CD4-positive, CD25-positive, alpha-beta regulatory T cell (primary cell): ENCODE data around the gene OIT3. TPM values are rescaled to one million over a fixed set of nuclear protein-coding genes. Genes with fewer than 3 reads are reported as not detected.

Experiments
- ATAC-seq, 2 donors: fragments of 150-1000 bp; cut with Tn5 transposase; one replicate each; pipeline ENCODE4 v1.10.0; 2021; ENCODE audit warnings: low read depth in 2 of 2, moderate number of reproducible peaks in 2 of 2, moderate library complexity in 1 of 2
- DNase-seq, 3 donors: peaks; one replicate each; pipeline versions ENCODE4 v3.0.0 to v3.0.0-alpha.2; 2012 to 2022; ENCODE audit warnings: mixed read lengths in 1 of 3
- H3K27ac ChIP-seq: one replicate; pipeline ENCODE4 v1.7.0; 2013; ENCODE audit warnings: mild to moderate bottlenecking, low read length; ENCODE audit not compliant: insufficient read depth, poor library complexity, severe bottlenecking
- H3K27me3 ChIP-seq: one replicate; pipeline ENCODE4 v1.7.0; 2013; ENCODE audit warnings: low read length; ENCODE audit not compliant: control insufficient read depth, insufficient read depth
- H3K36me3 ChIP-seq: one replicate; pipeline ENCODE4 v1.7.0; 2013; ENCODE audit warnings: mild to moderate bottlenecking, low read length, moderate library complexity; ENCODE audit not compliant: control insufficient read depth, insufficient read depth
- H3K4me1 ChIP-seq: 2 replicates; pipeline ENCODE4 v1.7.0; 2013; ENCODE audit warnings: mild to moderate bottlenecking, low read length; ENCODE audit not compliant: insufficient read depth, control insufficient read depth, poor library complexity, severe bottlenecking
- H3K4me3 ChIP-seq: one replicate; pipeline ENCODE4 v1.7.0; 2013; ENCODE audit warnings: low read depth, mild to moderate bottlenecking, low read length, moderate library complexity
- H3K9me3 ChIP-seq, 2 experiments: 1 replicate in 1 of 2; 2 replicates in 1 of 2; pipeline ENCODE4 v1.7.0; 2013; ENCODE audit warnings: low read length in 2 of 2, mild to moderate bottlenecking in 1 of 2, moderate library complexity in 1 of 2; ENCODE audit not compliant: control insufficient read depth in 2 of 2
- H3K27ac Mint-ChIP-seq, 3 donors: one replicate each; pipeline ENCODE4 v1.8.0; 2020 to 2022; ENCODE audit warnings: mild to moderate bottlenecking in 3 of 3, mixed read lengths in 3 of 3, moderate library complexity in 2 of 3
- H3K27me3 Mint-ChIP-seq: one replicate; pipeline ENCODE4 v1.8.0; 2022; ENCODE audit warnings: mild to moderate bottlenecking, mixed read lengths
- H3K36me3 Mint-ChIP-seq: one replicate; pipeline ENCODE4 v1.8.0; 2020; ENCODE audit warnings: mixed read lengths
- H3K4me1 Mint-ChIP-seq, 4 donors: one replicate each; pipeline ENCODE4 v1.8.0; 2020 to 2022; ENCODE audit warnings: mixed read lengths in 4 of 4, mild to moderate bottlenecking in 1 of 4
- H3K4me3 Mint-ChIP-seq, 4 donors: one replicate each; pipeline ENCODE4 v1.8.0; 2020 to 2022; ENCODE audit warnings: mild to moderate bottlenecking in 4 of 4, mixed read lengths in 4 of 4, moderate library complexity in 3 of 4
- H3K9me3 Mint-ChIP-seq, 7 donors: one replicate each; pipeline ENCODE4 v1.8.0; 2020 to 2022; ENCODE audit warnings: mixed read lengths in 7 of 7, mild to moderate bottlenecking in 3 of 7, moderate library complexity in 2 of 7
- polyA plus RNA-seq, 4 donors: library from polyadenylated mRNA; unstranded; fragments of 300-500 nt; fragmentation: Illumina TruSeq; gene quantifications; one replicate each; pipeline ENCODE4 v1.2.3, GENCODE V29; 2021
- total RNA-seq: library from RNA; stranded (reverse); gene quantifications from one replicate; pipeline ENCODE4 v1.2.3, GENCODE V29; 2022

Gene OIT3
- not detected for total RNA-seq
- polyA plus RNA-seq, result not detected

DNA sequence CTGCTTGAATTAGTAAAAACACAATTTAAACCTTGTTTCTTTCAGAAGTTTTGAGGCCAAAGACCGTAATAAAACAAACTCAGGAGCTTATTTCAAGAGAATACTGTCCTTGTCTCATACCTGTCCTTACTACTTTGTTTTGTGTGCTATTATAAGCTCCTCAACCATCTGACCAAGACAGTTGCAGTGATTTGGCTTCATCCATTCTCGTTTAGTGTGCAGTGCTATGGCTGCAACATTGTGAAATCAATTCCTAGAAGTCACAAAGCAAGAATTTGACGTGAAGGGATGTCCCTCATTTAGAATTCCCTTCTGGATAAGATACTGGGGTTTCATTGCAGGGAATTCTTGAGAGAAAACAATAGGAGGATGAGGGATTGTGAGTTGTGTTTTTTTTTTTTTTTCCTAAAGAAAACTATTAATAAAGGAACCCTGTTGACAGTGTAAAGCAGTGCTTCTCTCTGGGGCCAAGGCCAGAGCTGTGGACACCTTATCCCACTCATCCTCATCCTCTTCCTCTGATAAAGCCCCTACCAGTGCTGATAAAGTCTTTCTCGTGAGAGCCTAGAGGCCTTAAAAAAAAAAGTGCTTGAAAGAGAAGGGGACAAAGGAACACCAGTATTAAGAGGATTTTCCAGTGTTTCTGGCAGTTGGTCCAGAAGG is at the start of gene OIT3:
Gene OIT3, plus strand, starts transcription at position 604 of the 663 bp plus-strand sequence. CDS start 60 bp downstream, outside the sequence.
- Mint-ChIP-seq H3K4me3 (no peak within 1 kb of the TSS), H3K27me3 (peaks cover 19% of the 10 kb centered on the region), H3K27ac (no peak within 1 kb of the TSS), H3K9me3 (peaks cover 0 to 4% (median 0%) of the 10 kb centered on the region in 7 donors), H3K36me3 (peaks cover 5% of the 10 kb centered on the region), H3K4me1 (peaks cover 0 to 4% (median 3%) of the 10 kb centered on the region in 4 donors)
- H3K27ac ChIP-seq, result no peak within 1 kb of the TSS
- H3K27me3 ChIP-seq, result peaks cover 7% of the 10 kb centered on the region
- no peaks in the 10 kb centered on the region for H3K9me3 ChIP-seq
- no peak within 1 kb of the TSS for H3K4me3 ChIP-seq
- H3K36me3 ChIP-seq, result no peaks in the 10 kb centered on the region
- ATAC-seq (no peak), DNase-seq (no peak)
- H3K4me1 ChIP-seq, result no peaks in the 10 kb centered on the region

DNA sequence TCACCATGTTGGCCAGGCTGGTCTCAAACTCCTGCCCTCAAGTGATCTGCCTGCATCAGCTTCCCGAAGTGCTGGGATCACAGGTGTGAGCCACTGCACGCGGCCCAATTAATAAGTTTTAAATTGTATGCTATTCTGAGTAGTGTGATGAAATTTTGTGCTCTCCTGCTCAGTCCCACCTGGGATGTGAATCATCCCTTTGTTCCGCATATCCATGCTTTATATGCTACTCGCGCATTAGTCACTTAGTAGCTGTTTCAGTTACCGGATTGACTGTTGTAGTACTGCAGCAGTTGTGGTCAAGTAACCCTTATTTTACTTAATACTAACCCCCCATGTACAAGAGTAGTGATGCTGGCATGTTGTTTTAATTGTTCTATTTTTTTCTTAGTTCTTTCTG is 47.3 kb upstream of the OIT3 start:
- H3K4me3 Mint-ChIP-seq, result no peak overlapping the region

GRCh38 chr10:72847681-72848080 is 45.9 kb upstream of the OIT3 start:
- DNase-seq (no peak), ATAC-seq (no peak)
- Histone ChIP-seq H3K9me3 (no peaks in the 10 kb centered on the region), H3K4me3 (no peak overlapping the region), H3K4me1 (no peaks in the 10 kb centered on the region), H3K36me3 (no peaks in the 10 kb centered on the region), H3K27me3 (no peaks in the 10 kb centered on the region), H3K27ac (no peak overlapping the region)
- H3K4me3 Mint-ChIP-seq, result no peak overlapping the region
- peaks cover 0 to 4% (median 0%) of the 10 kb centered on the region in 4 donors for H3K4me1 Mint-ChIP-seq
- H3K36me3 Mint-ChIP-seq, result peaks cover 10% of the 10 kb centered on the region
- H3K27me3 Mint-ChIP-seq, result no peaks in the 10 kb centered on the region
- no peak overlapping the region for H3K27ac Mint-ChIP-seq
- peaks cover 0 to 3% (median 2%) of the 10 kb centered on the region in 7 donors for H3K9me3 Mint-ChIP-seq

More for the DNA sequence above, 47.3 kb upstream of the OIT3 start:
- Histone ChIP-seq H3K27ac (no peak overlapping the region), H3K4me1 (no peaks in the 10 kb centered on the region), H3K4me3 (no peak overlapping the region), H3K36me3 (no peaks in the 10 kb centered on the region), H3K9me3 (no peaks in the 10 kb centered on the region), H3K27me3 (no peaks in the 10 kb centered on the region)
- no peak for ATAC-seq
- peaks cover 0 to 2% (median 0%) of the 10 kb centered on the region in 7 donors for H3K9me3 Mint-ChIP-seq
- peaks cover 0 to 2% (median 0%) of the 10 kb centered on the region in 4 donors for H3K4me1 Mint-ChIP-seq
- H3K27ac Mint-ChIP-seq, result no peak overlapping the region
- peaks cover 3% of the 10 kb centered on the region for H3K36me3 Mint-ChIP-seq
- no peak for DNase-seq
- no peaks in the 10 kb centered on the region for H3K27me3 Mint-ChIP-seq

- ATAC-seq (no peak), DNase-seq (no peak)
- H3K36me3 ChIP-seq, result no peaks in the 10 kb centered on the region
- Mint-ChIP-seq H3K36me3 (peaks cover 17% of the 10 kb centered on the region), H3K27ac (no peak overlapping the region), H3K27me3 (no peaks in the 10 kb centered on the region), H3K4me3 (no peak overlapping the region), H3K4me1 (peaks cover 0 to 4% (median 0%) of the 10 kb centered on the region in 4 donors), H3K9me3 (peaks cover 0 to 3% (median 2%) of the 10 kb centered on the region in 7 donors)
- no peak overlapping the region for H3K27ac ChIP-seq
- no peaks in the 10 kb centered on the region for H3K9me3 ChIP-seq
- no peaks in the 10 kb centered on the region for H3K27me3 ChIP-seq
- no peak overlapping the region for H3K4me3 ChIP-seq
- H3K4me1 ChIP-seq, result no peaks in the 10 kb centered on the region
Measured at GRCh38 chr10:72850861-72851260, 42.7 kb upstream of the OIT3 start.

DNA sequence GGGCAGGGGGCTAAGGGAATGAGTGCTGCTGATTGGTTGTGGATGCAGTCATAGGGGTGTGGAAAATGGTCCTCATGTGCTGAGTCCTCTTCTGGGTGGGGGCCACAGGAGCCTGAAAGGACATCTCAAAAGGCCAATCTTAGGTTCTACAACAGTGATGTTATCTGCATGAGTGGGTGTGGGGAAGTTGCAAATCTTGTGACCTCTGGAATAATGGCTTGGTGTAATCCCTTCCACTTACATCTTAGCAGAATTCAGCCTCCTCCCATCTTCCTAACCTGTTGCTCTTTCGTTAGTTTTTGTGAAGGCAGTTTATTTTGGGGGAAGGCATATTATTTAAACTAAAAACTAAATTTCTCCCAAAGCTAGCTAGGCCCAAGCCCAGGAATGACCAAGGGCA is 42.0 kb upstream of the OIT3 start:
- H3K9me3 ChIP-seq, result no peaks in the 10 kb centered on the region
- no peaks in the 10 kb centered on the region for H3K27me3 ChIP-seq
- ATAC-seq, result no peak
- H3K9me3 Mint-ChIP-seq, result peaks cover 0 to 3% (median 2%) of the 10 kb centered on the region in 7 donors
- peaks cover 0 to 4% (median 0%) of the 10 kb centered on the region in 4 donors for H3K4me1 Mint-ChIP-seq
- no peaks in the 10 kb centered on the region for H3K36me3 ChIP-seq
- H3K27me3 Mint-ChIP-seq, result no peaks in the 10 kb centered on the region
- no peak overlapping the region for H3K4me3 ChIP-seq
- H3K4me3 Mint-ChIP-seq, result no peak overlapping the region
- no peaks in the 10 kb centered on the region for H3K4me1 ChIP-seq
- no peak for DNase-seq
- H3K27ac ChIP-seq, result no peak overlapping the region
- no peak overlapping the region for H3K27ac Mint-ChIP-seq
- peaks cover 17% of the 10 kb centered on the region for H3K36me3 Mint-ChIP-seq

- no peaks in the 10 kb centered on the region for H3K27me3 ChIP-seq
- peaks cover 0 to 3% (median 2%) of the 10 kb centered on the region in 7 donors for H3K9me3 Mint-ChIP-seq
- no peaks in the 10 kb centered on the region for H3K36me3 ChIP-seq
- H3K4me3 ChIP-seq, result no peak overlapping the region
- DNase-seq (no peak), ATAC-seq (no peak)
- no peaks in the 10 kb centered on the region for H3K4me1 ChIP-seq
- no peaks in the 10 kb centered on the region for H3K27me3 Mint-ChIP-seq
- H3K9me3 ChIP-seq, result no peaks in the 10 kb centered on the region
- H3K27ac Mint-ChIP-seq, result no peak overlapping the region
- H3K4me1 Mint-ChIP-seq, result peaks cover 0 to 4% (median 0%) of the 10 kb centered on the region in 4 donors
- H3K36me3 Mint-ChIP-seq, result peaks cover 17% of the 10 kb centered on the region
- H3K27ac ChIP-seq, result no peak overlapping the region
- H3K4me3 Mint-ChIP-seq, result no peak overlapping the region
Measured at GRCh38 chr10:72852508-72852907, 41.0 kb upstream of the OIT3 start.

GRCh38 chr10:72855129-72855528 is 38.4 kb upstream of the OIT3 start:
- Mint-ChIP-seq H3K27ac (no peak overlapping the region), H3K36me3 (peaks cover 16% of the 10 kb centered on the region)

DNA sequence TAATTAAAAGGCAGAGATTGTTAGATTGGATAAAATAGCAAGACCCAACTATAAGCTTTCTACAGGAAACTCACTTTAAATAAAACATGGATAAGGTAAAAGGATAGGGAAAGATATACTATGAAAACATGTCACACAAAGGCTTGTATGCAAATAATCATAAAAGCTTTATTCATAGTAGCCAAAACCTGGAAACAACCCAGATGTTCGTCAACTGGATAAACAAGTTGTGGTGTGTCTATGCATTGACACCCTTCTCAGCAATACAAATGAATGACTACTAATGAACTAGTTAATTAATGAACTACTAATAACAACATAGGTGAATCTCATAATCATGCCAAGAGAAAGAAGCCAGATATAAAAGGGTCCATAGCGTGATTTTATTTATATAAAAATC is 37.7 kb upstream of the OIT3 start:
- peaks cover 9% of the 10 kb centered on the region for H3K36me3 ChIP-seq
- no peaks in the 10 kb centered on the region for H3K4me1 ChIP-seq
- H3K9me3 ChIP-seq, result no peaks in the 10 kb centered on the region
- peaks cover 0 to 3% (median 0%) of the 10 kb centered on the region in 7 donors for H3K9me3 Mint-ChIP-seq
- DNase-seq (no peak), ATAC-seq (no peak)
- peaks cover 20% of the 10 kb centered on the region for H3K36me3 Mint-ChIP-seq
- no peaks in the 10 kb centered on the region for H3K27me3 Mint-ChIP-seq
- H3K4me1 Mint-ChIP-seq, result peaks cover 0 to 4% (median 0%) of the 10 kb centered on the region in 4 donors
- H3K4me3 Mint-ChIP-seq, result no peak overlapping the region
- H3K27ac Mint-ChIP-seq, result no peak overlapping the region
- no peak overlapping the region for H3K27ac ChIP-seq
- H3K27me3 ChIP-seq, result no peaks in the 10 kb centered on the region
- H3K4me3 ChIP-seq, result no peak overlapping the region

More at GRCh38 chr10:72855129-72855528, 38.4 kb upstream of the OIT3 start:
- Mint-ChIP-seq H3K9me3 (peaks cover 0 to 3% (median 0%) of the 10 kb centered on the region in 7 donors), H3K4me3 (no peak overlapping the region), H3K4me1 (peaks cover 0 to 4% (median 0%) of the 10 kb centered on the region in 4 donors), H3K27me3 (no peaks in the 10 kb centered on the region)
- Histone ChIP-seq H3K27me3 (no peaks in the 10 kb centered on the region), H3K4me1 (no peaks in the 10 kb centered on the region), H3K27ac (no peak overlapping the region), H3K4me3 (no peak overlapping the region), H3K9me3 (no peaks in the 10 kb centered on the region), H3K36me3 (peaks cover 5% of the 10 kb centered on the region)
- DNase-seq, result no peak
- ATAC-seq, result no peak
